Gastroesophageal sphincter (tissue), 4 donors: ENCODE results near the gene TGFBI. TPM values are rescaled to one million over a fixed set of nuclear protein-coding genes. Genes with fewer than 3 reads are reported as not detected.

Source experiments
- ATAC-seq: fragments of 150-250 bp; one replicate; pipeline ENCODE4 v1.9.1; 2016; ENCODE audit warnings: mild to moderate bottlenecking, moderate library complexity
- H3K27ac ChIP-seq, 4 donors: fragments of 200-600 bp; sonication (generic) in 3 of 4; 1 replicate in 3 of 4; 2 replicates in 1 of 4; pipeline ENCODE4 v1.5.1; 2016 to 2019
- H3K27me3 ChIP-seq: fragments of 200-600 bp; sonication (generic); one replicate; pipeline ENCODE4 v1.5.1; 2019
- H3K36me3 ChIP-seq, 2 donors: fragments of 200-600 bp; sonication (generic); one replicate each; pipeline ENCODE4 v1.5.1; 2019; ENCODE audit warnings: control low read depth in 1 of 2
- H3K4me1 ChIP-seq, 3 donors: fragments of 200-600 bp; sonication (generic); 1 replicate in 2 of 3; 2 replicates in 1 of 3; pipeline ENCODE4 v1.5.1; 2016 to 2019; ENCODE audit warnings: control low read depth in 2 of 3
- H3K4me3 ChIP-seq, 2 donors: fragments of 200-600 bp; sonication (generic); one replicate each; pipeline ENCODE4 v1.5.1; 2019; ENCODE audit warnings: mild to moderate bottlenecking in 1 of 2, moderate library complexity in 1 of 2
- H3K9me3 ChIP-seq, 3 donors: fragments of 200-600 bp; sonication (generic); one replicate each; pipeline ENCODE4 v1.5.1; 2017 to 2019; ENCODE audit warnings: control low read depth in 2 of 3
- CTCF ChIP-seq, 4 experiments: fragments of 200-600 bp in 2 of 4; fragments of 450-650 bp in 2 of 4; sonication (generic) in 1 of 4; IDR thresholded peaks; one replicate each; pipeline ENCODE4 v1.5.1; 2017 to 2019; ENCODE audit warnings: antibody characterized with exemption in 4 of 4, mild to moderate bottlenecking in 2 of 4, moderate library complexity in 2 of 4
- EP300 ChIP-seq: sonication (generic); formaldehyde crosslinking; IDR thresholded peaks from one replicate; pipeline ENCODE4 v1.6.1; 2017; ENCODE audit warnings: antibody characterized with exemption, mild to moderate bottlenecking
- POLR2A ChIP-seq, 2 donors: fragments of 450-650 bp; IDR thresholded peaks; one replicate each; pipeline ENCODE4 v1.6.1; 2017; ENCODE audit warnings: antibody characterized with exemption in 2 of 2, mild to moderate bottlenecking in 2 of 2, moderate library complexity in 1 of 2
- POLR2AphosphoS5 ChIP-seq: sonication (generic); formaldehyde crosslinking; IDR thresholded peaks from one replicate; pipeline ENCODE4 v1.6.1; 2017; ENCODE audit warnings: antibody characterized with exemption
- WGBS, 2 donors: methylation state at CpG; one replicate each; pipeline ENCODE4 v1.1.5; 2018; ENCODE audit warnings: low coverage in 1 of 2; 5-methylcytosine and 5-hydroxymethylcytosine counted together
- total RNA-seq, 4 donors: library from RNA; depleted of rRNA; stranded (reverse); fragments of >200 nt; gene quantifications; one replicate each; pipeline ENCODE4 v1.1.0, GENCODE V29; 2016

The TGFBI gene
- total RNA-seq, 4 donors from 2014 or later = 29.0 to 159 (median 112) TPM

GRCh38 chr5:136061630-136062365, 33.0 kb downstream of the TGFBI start:
- ATAC-seq = no peak
- peak overlapping the region in 1 of 4 donors; percentile 52 for H3K27ac ChIP-seq
- peaks cover 14 to 57% (median 35%) of the 10 kb centered on the region in 3 donors for H3K4me1 ChIP-seq

GRCh38 chr5:136062366-136063274, 33.8 kb downstream of the TGFBI start:
- peaks cover 0 to 29% of the 10 kb centered on the region in 2 donors for H3K36me3 ChIP-seq
- ATAC-seq = no peak
- no peaks in the 10 kb centered on the region for H3K27me3 ChIP-seq
- peaks cover 7 to 56% (median 31%) of the 10 kb centered on the region in 3 donors for H3K4me1 ChIP-seq
- no peaks in the 10 kb centered on the region for H3K9me3 ChIP-seq
- TF ChIP-seq CTCF (IDR thresholded peaks at IDR 0.05) = peak in 3 of 4 experiments; percentile 25 to 62 (median 51)
- TF ChIP-seq EP300 = no peak
- TF ChIP-seq POLR2AphosphoS5 = no peak
- TF ChIP-seq POLR2A (IDR thresholded peaks at IDR 0.05) = no peak
- 91 to 100% methylated on average over 4 of the region's 6 CpGs for WGBS, 2 donors
- H3K27ac ChIP-seq = peak overlapping the region in 1 of 4 donors; percentile 52
- H3K4me3 ChIP-seq = no peak overlapping the region

More at GRCh38 chr5:136061630-136062365, 33.0 kb downstream of the TGFBI start:
- Histone ChIP-seq H3K9me3 (no peaks in the 10 kb centered on the region), H3K36me3 (peaks cover 0 to 29% of the 10 kb centered on the region in 2 donors), H3K27me3 (no peaks in the 10 kb centered on the region), H3K4me3 (no peak overlapping the region)
- TF ChIP-seq POLR2AphosphoS5 (no peak), CTCF (IDR thresholded peaks at IDR 0.05) (no peak), EP300 (no peak), POLR2A (IDR thresholded peaks at IDR 0.05) (no peak)
- 80 to 88% methylated on average over 1 to 2 of the region's 6 CpGs for WGBS, 2 donors

GRCh38 chr5:136063778-136064465, 35.1 kb downstream of the TGFBI start:
- Histone ChIP-seq H3K36me3 (peaks cover 0 to 29% of the 10 kb centered on the region in 2 donors), H3K27me3 (no peaks in the 10 kb centered on the region), H3K4me1 (peaks cover 5 to 43% (median 26%) of the 10 kb centered on the region in 3 donors), H3K27ac (peak overlapping the region in 2 of 4 donors; percentile 77 to 78), H3K9me3 (no peaks in the 10 kb centered on the region), H3K4me3 (no peak overlapping the region)
- ATAC-seq = no peak
- WGBS, 2 donors = 68 to 80% methylated on average over 2 to 4 of the region's 8 CpGs
- no peak for TF ChIP-seq POLR2A (IDR thresholded peaks at IDR 0.05)
- no peak for TF ChIP-seq POLR2AphosphoS5
- no peak for TF ChIP-seq CTCF (IDR thresholded peaks at IDR 0.05)
- TF ChIP-seq EP300 = no peak

- Histone ChIP-seq H3K4me3 (no peak overlapping the region), H3K27me3 (no peaks in the 10 kb centered on the region), H3K9me3 (no peaks in the 10 kb centered on the region), H3K4me1 (peaks cover 2 to 38% (median 22%) of the 10 kb centered on the region in 3 donors), H3K36me3 (peaks cover 0 to 29% of the 10 kb centered on the region in 2 donors), H3K27ac (peak overlapping the region in 3 of 4 donors; percentile 71 to 78 (median 77))
- no peak for ATAC-seq
- TF ChIP-seq POLR2AphosphoS5 = no peak
- no peak for TF ChIP-seq EP300
- no peak for TF ChIP-seq CTCF (IDR thresholded peaks at IDR 0.05)
- TF ChIP-seq POLR2A (IDR thresholded peaks at IDR 0.05) = no peak
- 95% methylated on average over 3 of the region's 4 CpGs; no CpG with 5 or more reads in 1 of the 2 donors for WGBS, 2 donors
Observed at GRCh38 chr5:136064510-136064909, 35.7 kb downstream of the TGFBI start.
